LNCaP clone FGC (cell line): Measurements from ENCODE around the gene KNOP1.

Experiments used
- DNase-seq: peaks from one replicate; pipeline ENCODE4 v3.0.0-alpha.2; 2011; ENCODE audit warnings: low read depth
- H3K4me3 ChIP-seq: 2 replicates; pipeline ENCODE4 v1.5.1; 2011; ENCODE audit warnings: mild to moderate bottlenecking, low read depth, low read length, control low read depth
- CTCF ChIP-seq: IDR thresholded peaks from 2 replicates; pipeline ENCODE4 v1.5.1; 2012; ENCODE audit warnings: mild to moderate bottlenecking; ENCODE audit not compliant: control insufficient read depth, insufficient read depth; ENCODE audit errors: extremely low read depth

Gene KNOP1

DNA sequence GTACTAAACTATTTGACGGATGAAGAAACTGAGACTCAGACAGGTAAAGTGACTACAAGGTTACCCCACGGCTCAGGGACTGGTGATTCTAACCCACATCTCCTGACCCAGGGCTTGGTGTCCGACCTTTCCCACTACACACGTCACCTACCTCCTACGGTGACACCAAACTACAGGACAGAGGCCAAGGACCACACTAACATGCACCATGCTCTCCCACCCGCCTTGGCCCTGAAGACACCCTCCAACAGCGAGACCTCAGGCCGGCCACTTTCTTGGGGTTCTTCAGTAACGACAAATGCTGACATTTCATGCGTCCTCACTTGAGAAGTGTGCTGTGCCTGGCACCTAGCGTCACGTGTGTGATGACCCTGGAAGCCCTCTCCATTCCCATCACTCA is 6.4 kb downstream of the KNOP1 start:
- no peak for TF ChIP-seq CTCF
- H3K4me3 ChIP-seq: no peak overlapping the region
- DNase-seq: no peak

DNA sequence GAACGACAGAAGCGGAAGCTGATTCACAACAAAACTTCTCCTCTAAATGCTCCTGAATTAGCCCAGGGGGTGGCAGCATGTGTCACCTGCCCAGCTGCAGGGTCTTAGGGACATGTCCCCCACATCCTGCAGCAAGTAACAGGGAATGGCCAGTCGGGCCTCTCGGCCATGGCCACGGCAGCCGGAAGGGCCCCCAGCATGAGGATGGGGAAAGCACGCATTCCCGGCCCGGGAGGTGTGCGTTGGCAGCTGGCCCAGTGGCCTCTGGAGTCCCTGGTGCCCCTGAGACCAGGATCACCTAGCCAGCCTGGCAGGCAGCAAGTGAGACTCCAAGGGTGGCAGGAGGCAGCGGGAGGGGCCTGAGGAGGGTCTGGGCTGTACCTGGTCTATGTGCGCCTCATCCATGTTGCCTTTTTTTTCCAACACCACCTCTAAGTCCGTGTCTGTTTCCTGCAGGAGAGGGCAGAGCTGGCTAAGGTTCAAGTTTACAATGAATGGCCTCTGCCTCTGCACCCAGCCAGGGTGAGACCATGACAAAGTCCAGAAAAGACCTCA is 7.0 kb downstream of the KNOP1 start:
- no peak overlapping the region for H3K4me3 ChIP-seq
- no peak for TF ChIP-seq CTCF
- no peak for DNase-seq

GRCh38 chr16:19710191-19710908 is 7.7 kb downstream of the KNOP1 start:
- TF ChIP-seq CTCF: no peak
- no peak overlapping the region for H3K4me3 ChIP-seq
- no peak for DNase-seq

GRCh38 chr16:19709381-19710136 is 8.5 kb downstream of the KNOP1 start:
- TF ChIP-seq CTCF: no peak
- no peak for DNase-seq

GRCh38 chr16:19708296-19709205 is 9.5 kb downstream of the KNOP1 start:
- DNase-seq: no peak
- no peak overlapping the region for H3K4me3 ChIP-seq
- no peak for TF ChIP-seq CTCF

More at GRCh38 chr16:19709381-19710136, 8.5 kb downstream of the KNOP1 start:
- H3K4me3 ChIP-seq: no peak overlapping the region

GRCh38 chr16:19707569-19708295 is 10.3 kb downstream of the KNOP1 start:
- no peak for TF ChIP-seq CTCF
- no peak for DNase-seq
- no peak overlapping the region for H3K4me3 ChIP-seq
